ENCODE measurements around the gene ADAMTSL5.

ADAMTSL5 gene

GRCh38 chr19:1496714-1497577 is 15.9 kb downstream of the ADAMTSL5 start:
- no peaks in the 10 kb centered on the region for H3K4me1 ChIP-seq (ENCODE audit: insufficient read depth, poor library complexity, severe bottlenecking)
- no peak overlapping the region for H3K27ac ChIP-seq (ENCODE audit: poor library complexity, severe bottlenecking)
- no peaks in the 10 kb centered on the region for H3K36me3 ChIP-seq (ENCODE audit: low read depth)
- H3K4me3 ChIP-seq (ENCODE audit: severe bottlenecking), result no peak overlapping the region
- no peak for DNase-seq (ENCODE audit: low spot score)
- no peak for TF ChIP-seq CTCF (IDR thresholded peaks at IDR 0.05; ENCODE audit: poor library complexity, severe bottlenecking)
- no peak for ATAC-seq (ENCODE audit: low read depth)
- H3K27me3 ChIP-seq (ENCODE audit: insufficient read depth, poor library complexity, severe bottlenecking), result no peaks in the 10 kb centered on the region
- H3K9me3 ChIP-seq (ENCODE audit: severe bottlenecking), result no peaks in the 10 kb centered on the region

GRCh38 chr19:1495799-1496713 is 16.8 kb downstream of the ADAMTSL5 start:
- DNase-seq (ENCODE audit: low spot score) (no peak), ATAC-seq (ENCODE audit: low read depth) (peak; percentile 47)
- no peaks in the 10 kb centered on the region for H3K9me3 ChIP-seq (ENCODE audit: severe bottlenecking)
- no peak overlapping the region for H3K27ac ChIP-seq (ENCODE audit: poor library complexity, severe bottlenecking)
- TF ChIP-seq CTCF (IDR thresholded peaks at IDR 0.05; ENCODE audit: poor library complexity, severe bottlenecking), result no peak
- H3K27me3 ChIP-seq (ENCODE audit: insufficient read depth, poor library complexity, severe bottlenecking), result no peaks in the 10 kb centered on the region
- no peaks in the 10 kb centered on the region for H3K36me3 ChIP-seq (ENCODE audit: low read depth)
- no peak overlapping the region for H3K4me3 ChIP-seq (ENCODE audit: severe bottlenecking)
- no peaks in the 10 kb centered on the region for H3K4me1 ChIP-seq (ENCODE audit: insufficient read depth, poor library complexity, severe bottlenecking)

- Histone ChIP-seq H3K4me1 (ENCODE audit: insufficient read depth, poor library complexity, severe bottlenecking) (no peaks in the 10 kb centered on the region), H3K27me3 (ENCODE audit: insufficient read depth, poor library complexity, severe bottlenecking) (no peaks in the 10 kb centered on the region), H3K36me3 (ENCODE audit: low read depth) (no peaks in the 10 kb centered on the region), H3K9me3 (ENCODE audit: severe bottlenecking) (no peaks in the 10 kb centered on the region), H3K4me3 (ENCODE audit: severe bottlenecking) (no peak overlapping the region), H3K27ac (ENCODE audit: poor library complexity, severe bottlenecking) (no peak overlapping the region)
- DNase-seq (ENCODE audit: low spot score) (no peak), ATAC-seq (ENCODE audit: low read depth) (no peak)
- TF ChIP-seq CTCF (IDR thresholded peaks at IDR 0.05; ENCODE audit: poor library complexity, severe bottlenecking), result no peak
Observed at GRCh38 chr19:1495051-1495798, 17.6 kb downstream of the ADAMTSL5 start.

GRCh38 chr19:1494115-1494815 is 18.6 kb downstream of the ADAMTSL5 start:
- Histone ChIP-seq H3K9me3 (ENCODE audit: severe bottlenecking) (no peaks in the 10 kb centered on the region), H3K27ac (ENCODE audit: poor library complexity, severe bottlenecking) (no peak overlapping the region), H3K4me3 (ENCODE audit: severe bottlenecking) (no peak overlapping the region), H3K27me3 (ENCODE audit: insufficient read depth, poor library complexity, severe bottlenecking) (no peaks in the 10 kb centered on the region), H3K4me1 (ENCODE audit: insufficient read depth, poor library complexity, severe bottlenecking) (no peaks in the 10 kb centered on the region), H3K36me3 (ENCODE audit: low read depth) (no peaks in the 10 kb centered on the region)
- TF ChIP-seq CTCF (IDR thresholded peaks at IDR 0.05; ENCODE audit: poor library complexity, severe bottlenecking), result no peak
- ATAC-seq (ENCODE audit: low read depth) (no peak), DNase-seq (ENCODE audit: low spot score) (no peak)

All from RWPE2 (cell line).